Parathyroid adenoma (tissue), 2 donors: ENCODE data around the gene ZNF77.

Experiments used
- H2AFZ ChIP-seq: fragments of 300-600 bp; sonication (generic); one replicate; pipeline ENCODE4 v1.7.0; 2017; ENCODE audit warnings: antibody characterized with exemption, mild to moderate bottlenecking
- H3K27ac ChIP-seq: fragments of 300-600 bp; sonication (generic); one replicate; pipeline ENCODE4 v1.7.0; 2017
- H3K27me3 ChIP-seq: fragments of 300-600 bp; sonication (generic); one replicate; pipeline ENCODE4 v1.7.0; 2017; ENCODE audit warnings: low read length; ENCODE audit not compliant: control insufficient read depth, insufficient read depth
- H3K36me3 ChIP-seq: fragments of 300-600 bp; sonication (generic); one replicate; pipeline ENCODE4 v1.7.0; 2017; ENCODE audit warnings: low read length; ENCODE audit not compliant: control insufficient read depth, insufficient read depth
- H3K4me1 ChIP-seq: fragments of 300-600 bp; sonication (generic); one replicate; pipeline ENCODE4 v1.7.0; 2017; ENCODE audit warnings: control low read depth
- H3K4me2 ChIP-seq: fragments of 300-600 bp; sonication (generic); one replicate; pipeline ENCODE4 v1.7.0; 2017; ENCODE audit warnings: low read length
- H3K4me3 ChIP-seq: fragments of 300-600 bp; sonication (generic); one replicate; pipeline ENCODE4 v1.7.0; 2017; ENCODE audit warnings: low read depth, low read length
- H3K79me2 ChIP-seq: fragments of 300-600 bp; sonication (generic); one replicate; pipeline ENCODE4 v1.7.0; 2017; ENCODE audit warnings: control low read depth
- H3K9ac ChIP-seq: fragments of 300-600 bp; sonication (generic); one replicate; pipeline ENCODE4 v1.7.0; 2017; ENCODE audit warnings: mild to moderate bottlenecking
- H3K9me3 ChIP-seq: fragments of 300-600 bp; sonication (generic); one replicate; pipeline ENCODE4 v1.7.0; 2017; ENCODE audit warnings: low read length; ENCODE audit not compliant: control insufficient read depth
- TF ChIP-seq, protein P1 (sequence below): fragments of 300-600 bp; sonication (generic); IDR thresholded peaks from one replicate; pipeline ENCODE4 v1.7.0; 2017; ENCODE audit warnings: antibody characterized with exemption, mild to moderate bottlenecking
- donor health status: primary hyperparathyroidism.

The ZNF77 gene

DNA sequence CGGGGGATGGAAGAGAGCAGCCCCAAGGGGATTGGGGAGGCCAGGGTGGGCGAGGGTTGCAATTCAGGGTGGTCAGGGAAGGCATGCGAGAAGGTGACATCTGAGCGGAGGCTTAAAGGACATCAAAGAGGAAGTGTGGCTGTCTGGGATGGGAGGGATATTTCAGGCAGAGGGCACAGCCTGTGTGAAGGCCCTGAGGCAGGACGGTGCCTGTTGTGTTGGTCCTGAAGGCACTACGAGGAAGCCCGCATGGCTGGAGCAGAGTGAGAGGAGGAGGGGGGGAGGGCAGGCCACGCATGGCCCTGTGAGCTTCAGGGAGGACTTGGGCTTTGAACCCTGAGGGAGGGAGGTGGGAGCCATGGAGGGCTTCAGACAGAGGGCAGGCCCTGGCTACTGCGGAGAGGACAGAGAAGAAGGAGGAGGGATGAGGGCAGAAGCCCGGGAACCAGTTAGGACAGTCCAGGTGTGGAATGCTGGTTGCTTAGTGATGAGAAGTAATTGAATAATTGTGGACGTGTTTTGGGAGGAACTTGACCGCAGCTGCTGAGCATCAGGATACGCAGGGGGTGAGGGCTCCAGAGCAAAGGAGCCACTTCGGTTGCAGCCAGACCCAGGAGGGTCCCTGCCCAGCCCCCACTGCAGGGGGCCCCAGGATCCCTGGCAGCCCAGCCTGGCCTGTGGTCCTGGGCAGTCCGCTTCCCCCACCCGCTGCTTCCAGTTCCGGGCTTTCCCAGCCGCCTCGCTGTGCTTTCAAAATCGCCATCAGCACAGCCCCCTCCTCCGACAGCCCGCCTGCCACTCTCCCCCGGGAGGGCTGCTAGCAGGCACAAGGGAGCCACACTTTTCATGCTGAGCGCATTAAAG, 38.8 kb upstream of the ZNF77 start:
- H3K79me2 ChIP-seq, result no peaks in the 10 kb centered on the region
- H3K4me1 ChIP-seq, result peaks cover 27% of the 10 kb centered on the region
- H3K27ac ChIP-seq, result peak overlapping the region; percentile 93
- no peaks in the 10 kb centered on the region for H3K9me3 ChIP-seq
- H3K4me3 ChIP-seq, result peak overlapping the region; percentile 57
- H3K27me3 ChIP-seq, result no peaks in the 10 kb centered on the region
- H3K9ac ChIP-seq, result no peak overlapping the region
- peak overlapping the region; percentile 97 for H2AFZ ChIP-seq
- H3K36me3 ChIP-seq, result no peaks in the 10 kb centered on the region
- TF ChIP-seq, protein P1, sequence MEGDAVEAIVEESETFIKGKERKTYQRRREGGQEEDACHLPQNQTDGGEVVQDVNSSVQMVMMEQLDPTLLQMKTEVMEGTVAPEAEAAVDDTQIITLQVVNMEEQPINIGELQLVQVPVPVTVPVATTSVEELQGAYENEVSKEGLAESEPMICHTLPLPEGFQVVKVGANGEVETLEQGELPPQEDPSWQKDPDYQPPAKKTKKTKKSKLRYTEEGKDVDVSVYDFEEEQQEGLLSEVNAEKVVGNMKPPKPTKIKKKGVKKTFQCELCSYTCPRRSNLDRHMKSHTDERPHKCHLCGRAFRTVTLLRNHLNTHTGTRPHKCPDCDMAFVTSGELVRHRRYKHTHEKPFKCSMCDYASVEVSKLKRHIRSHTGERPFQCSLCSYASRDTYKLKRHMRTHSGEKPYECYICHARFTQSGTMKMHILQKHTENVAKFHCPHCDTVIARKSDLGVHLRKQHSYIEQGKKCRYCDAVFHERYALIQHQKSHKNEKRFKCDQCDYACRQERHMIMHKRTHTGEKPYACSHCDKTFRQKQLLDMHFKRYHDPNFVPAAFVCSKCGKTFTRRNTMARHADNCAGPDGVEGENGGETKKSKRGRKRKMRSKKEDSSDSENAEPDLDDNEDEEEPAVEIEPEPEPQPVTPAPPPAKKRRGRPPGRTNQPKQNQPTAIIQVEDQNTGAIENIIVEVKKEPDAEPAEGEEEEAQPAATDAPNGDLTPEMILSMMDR, result no peak
- peak overlapping the region; percentile 92 for H3K4me2 ChIP-seq

DNA sequence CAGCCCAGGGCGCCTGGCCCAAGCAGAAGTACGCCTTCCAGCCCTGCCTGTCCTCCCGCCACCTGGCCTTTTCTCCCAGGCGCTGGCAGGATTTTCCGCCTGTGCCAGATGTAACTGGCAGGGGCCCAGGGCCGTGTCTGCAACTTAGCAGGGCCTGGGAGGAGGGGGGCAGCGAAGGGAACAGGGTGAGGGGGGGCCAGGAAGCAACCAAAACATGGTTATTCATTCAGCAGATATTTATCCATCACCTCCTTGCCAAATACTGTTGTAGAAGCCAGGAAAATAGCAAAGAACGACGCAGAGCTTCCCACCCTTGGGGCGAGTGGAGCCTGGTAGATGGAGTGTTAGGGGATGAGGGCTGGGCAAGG, 38.2 kb upstream of the ZNF77 start:
- H3K27ac ChIP-seq, result peak overlapping the region; percentile 93
- H3K4me2 ChIP-seq, result peak overlapping the region; percentile 92
- H3K4me3 ChIP-seq, result peak overlapping the region; percentile 57
- H3K9ac ChIP-seq, result no peak overlapping the region
- H3K36me3 ChIP-seq, result no peaks in the 10 kb centered on the region
- TF ChIP-seq, protein P1, result no peak
- peaks cover 33% of the 10 kb centered on the region for H3K4me1 ChIP-seq
- H3K79me2 ChIP-seq, result no peaks in the 10 kb centered on the region
- peak overlapping the region; percentile 97 for H2AFZ ChIP-seq
- no peaks in the 10 kb centered on the region for H3K27me3 ChIP-seq
- no peaks in the 10 kb centered on the region for H3K9me3 ChIP-seq

DNA sequence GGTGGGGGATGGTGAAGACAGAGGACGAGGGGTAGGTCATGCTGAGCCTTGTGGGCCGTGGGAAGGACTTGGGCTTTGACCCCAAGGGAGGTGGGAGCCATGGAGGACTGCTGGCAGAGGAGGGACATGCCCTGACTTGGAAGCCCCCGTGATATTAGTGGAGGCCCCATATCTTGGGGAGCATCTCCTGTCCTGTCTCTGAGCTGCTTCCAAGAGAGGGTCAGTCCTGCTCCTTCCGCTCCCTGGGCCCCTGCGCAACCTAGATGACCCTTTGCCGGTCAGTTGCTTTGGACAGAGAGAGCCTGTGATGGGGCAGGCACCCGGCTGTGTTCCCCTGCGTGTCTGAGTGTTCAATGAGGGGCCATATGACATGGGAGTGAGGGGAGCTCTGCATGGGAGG, 37.8 kb upstream of the ZNF77 start:
- H3K4me2 ChIP-seq, result peak overlapping the region; percentile 92
- H3K79me2 ChIP-seq, result no peaks in the 10 kb centered on the region
- H3K36me3 ChIP-seq, result no peaks in the 10 kb centered on the region
- H3K9ac ChIP-seq, result no peak overlapping the region
- peak overlapping the region; percentile 57 for H3K4me3 ChIP-seq
- H3K27ac ChIP-seq, result peak overlapping the region; percentile 93
- H3K27me3 ChIP-seq, result no peaks in the 10 kb centered on the region
- H2AFZ ChIP-seq, result peak overlapping the region; percentile 97
- TF ChIP-seq, protein P1, result no peak
- no peaks in the 10 kb centered on the region for H3K9me3 ChIP-seq
- H3K4me1 ChIP-seq, result peaks cover 37% of the 10 kb centered on the region

DNA sequence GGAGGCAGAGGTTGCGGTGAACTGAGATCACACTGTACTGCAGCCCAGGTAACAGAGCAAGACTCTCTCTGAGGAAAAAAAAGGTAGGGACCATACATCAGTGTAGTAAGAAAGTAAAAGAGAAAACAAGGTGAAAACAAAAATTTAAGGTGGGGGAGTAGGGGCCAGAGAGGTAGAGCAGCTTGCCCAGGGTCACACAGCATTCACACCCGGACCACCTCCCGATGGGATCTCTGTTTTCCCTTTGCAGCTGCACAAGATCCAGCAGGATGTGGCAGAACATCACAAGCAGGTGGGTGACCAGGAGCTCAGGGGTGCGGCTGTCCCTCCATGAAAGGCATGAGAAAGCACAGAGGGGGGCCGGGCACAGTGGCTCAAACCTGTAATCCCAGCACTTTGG, 37.1 kb upstream of the ZNF77 start:
- H3K27me3 ChIP-seq, result no peaks in the 10 kb centered on the region
- no peak overlapping the region for H3K4me3 ChIP-seq
- peak overlapping the region; percentile 93 for H3K27ac ChIP-seq
- H3K9ac ChIP-seq, result no peak overlapping the region
- peaks cover 38% of the 10 kb centered on the region for H3K4me1 ChIP-seq
- H3K79me2 ChIP-seq, result no peaks in the 10 kb centered on the region
- no peak overlapping the region for H2AFZ ChIP-seq
- H3K9me3 ChIP-seq, result no peaks in the 10 kb centered on the region
- H3K36me3 ChIP-seq, result no peaks in the 10 kb centered on the region
- TF ChIP-seq, protein P1, result no peak
- H3K4me2 ChIP-seq, result no peak overlapping the region

DNA sequence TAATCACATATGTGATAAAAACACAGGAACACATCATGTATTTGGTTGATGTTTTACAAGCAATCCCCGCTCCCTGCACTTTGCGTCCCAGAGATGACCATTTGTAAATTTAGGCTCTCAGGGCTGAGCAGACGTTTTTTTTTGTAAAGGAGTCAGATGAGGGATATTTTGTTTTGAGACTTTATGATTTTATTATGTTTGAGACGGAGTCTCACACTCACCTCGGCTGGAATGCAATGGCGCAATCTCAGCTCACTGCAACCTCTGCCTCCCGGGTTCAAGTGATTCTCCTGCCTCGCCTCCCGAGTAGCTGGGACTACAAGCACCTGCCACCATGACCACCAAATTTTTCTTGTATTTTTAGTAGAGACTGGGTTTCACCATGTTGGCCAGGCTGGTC, 34.0 kb upstream of the ZNF77 start:
- Histone ChIP-seq H3K79me2 (no peaks in the 10 kb centered on the region), H3K27ac (peak overlapping the region; percentile 56), H3K36me3 (no peaks in the 10 kb centered on the region), H3K9me3 (no peaks in the 10 kb centered on the region), H3K4me1 (peaks cover 42% of the 10 kb centered on the region), H3K4me2 (no peak overlapping the region), H3K9ac (no peak overlapping the region), H3K27me3 (no peaks in the 10 kb centered on the region), H3K4me3 (no peak overlapping the region), H2AFZ (peak overlapping the region; percentile 55)
- TF ChIP-seq, protein P1, result no peak
